ENCODE data around the gene TECPR2. TPM values are rescaled to one million over a fixed set of nuclear protein-coding genes. Genes with fewer than 3 reads are reported as not detected.

TECPR2 gene
- total and polyA plus RNA-seq, 2 of the 13 experiments (the other 11 are each of a cell fraction or from before 2014, with no cell fraction given) = 3.5 to 5.7 TPM

- TF ChIP-seq ZNF749 (CRISPR knock-in tag; IDR thresholded peaks at IDR 0.05; ENCODE audit: borderline replicate concordance) (peak; percentile 60; the same call in 1 of the 2 replicates), MTF1 (CRISPR knock-in tag; IDR thresholded peaks at IDR 0.05) (no peak), ZNF747 (CRISPR knock-in tag; IDR thresholded peaks at IDR 0.05; ENCODE audit: borderline replicate concordance) (no peak), AHR (CRISPR knock-in tag; IDR thresholded peaks at IDR 0.05) (no peak), ZNF720 (CRISPR knock-in tag; IDR thresholded peaks at IDR 0.05) (no peak), FOXM1 (CRISPR knock-in tag; IDR thresholded peaks at IDR 0.05) (0 out of 2 replicates have a peak, but pooled peaks have one; percentile 32), HHEX (CRISPR knock-in tag; IDR thresholded peaks at IDR 0.05) (no peak), ZC3H4 (CRISPR knock-in tag; IDR thresholded peaks at IDR 0.05; ENCODE audit: borderline replicate concordance) (no peak), TOPORS (CRISPR knock-in tag; IDR thresholded peaks at IDR 0.05) (no peak), BHLHE40 (IDR thresholded peaks at IDR 0.05; ENCODE audit: low read length) (no peak), BATF2 (CRISPR knock-in tag; IDR thresholded peaks at IDR 0.05) (no peak), HNF4G (IDR thresholded peaks at IDR 0.05; ENCODE audit: borderline replicate concordance, low read depth, low read length) (no peak), HNF4G (CRISPR knock-in tag; IDR thresholded peaks at IDR 0.05; ENCODE audit: borderline replicate concordance, low read depth) (no peak), MZF1 (CRISPR knock-in tag; IDR thresholded peaks at IDR 0.05; ENCODE audit: borderline replicate concordance) (no peak), ZNF841 (CRISPR knock-in tag; IDR thresholded peaks at IDR 0.05; ENCODE audit: borderline replicate concordance) (no peak), BRCA1 (CRISPR knock-in tag; IDR thresholded peaks at IDR 0.05) (no peak), ZNF101 (CRISPR knock-in tag; IDR thresholded peaks at IDR 0.05; ENCODE audit: borderline replicate concordance, low read depth) (no peak), ZNF670 (CRISPR knock-in tag; IDR thresholded peaks at IDR 0.05; ENCODE audit: borderline replicate concordance) (no peak), TEAD2 (CRISPR knock-in tag; IDR thresholded peaks at IDR 0.05) (no peak), KDM5B (CRISPR knock-in tag; IDR thresholded peaks at IDR 0.05; ENCODE audit: borderline replicate concordance) (peak; percentile 73; the same call in 1 of the 2 replicates), ZNF557 (CRISPR knock-in tag; IDR thresholded peaks at IDR 0.05) (0 out of 2 replicates have a peak, but pooled peaks have one; percentile 42), ESRRA (CRISPR knock-in tag; IDR thresholded peaks at IDR 0.05; ENCODE audit: low read depth) (peak; percentile 62), SOX5 (CRISPR knock-in tag; IDR thresholded peaks at IDR 0.05; ENCODE audit: borderline replicate concordance) (no peak)
- TF ChIP-seq, protein P1, sequence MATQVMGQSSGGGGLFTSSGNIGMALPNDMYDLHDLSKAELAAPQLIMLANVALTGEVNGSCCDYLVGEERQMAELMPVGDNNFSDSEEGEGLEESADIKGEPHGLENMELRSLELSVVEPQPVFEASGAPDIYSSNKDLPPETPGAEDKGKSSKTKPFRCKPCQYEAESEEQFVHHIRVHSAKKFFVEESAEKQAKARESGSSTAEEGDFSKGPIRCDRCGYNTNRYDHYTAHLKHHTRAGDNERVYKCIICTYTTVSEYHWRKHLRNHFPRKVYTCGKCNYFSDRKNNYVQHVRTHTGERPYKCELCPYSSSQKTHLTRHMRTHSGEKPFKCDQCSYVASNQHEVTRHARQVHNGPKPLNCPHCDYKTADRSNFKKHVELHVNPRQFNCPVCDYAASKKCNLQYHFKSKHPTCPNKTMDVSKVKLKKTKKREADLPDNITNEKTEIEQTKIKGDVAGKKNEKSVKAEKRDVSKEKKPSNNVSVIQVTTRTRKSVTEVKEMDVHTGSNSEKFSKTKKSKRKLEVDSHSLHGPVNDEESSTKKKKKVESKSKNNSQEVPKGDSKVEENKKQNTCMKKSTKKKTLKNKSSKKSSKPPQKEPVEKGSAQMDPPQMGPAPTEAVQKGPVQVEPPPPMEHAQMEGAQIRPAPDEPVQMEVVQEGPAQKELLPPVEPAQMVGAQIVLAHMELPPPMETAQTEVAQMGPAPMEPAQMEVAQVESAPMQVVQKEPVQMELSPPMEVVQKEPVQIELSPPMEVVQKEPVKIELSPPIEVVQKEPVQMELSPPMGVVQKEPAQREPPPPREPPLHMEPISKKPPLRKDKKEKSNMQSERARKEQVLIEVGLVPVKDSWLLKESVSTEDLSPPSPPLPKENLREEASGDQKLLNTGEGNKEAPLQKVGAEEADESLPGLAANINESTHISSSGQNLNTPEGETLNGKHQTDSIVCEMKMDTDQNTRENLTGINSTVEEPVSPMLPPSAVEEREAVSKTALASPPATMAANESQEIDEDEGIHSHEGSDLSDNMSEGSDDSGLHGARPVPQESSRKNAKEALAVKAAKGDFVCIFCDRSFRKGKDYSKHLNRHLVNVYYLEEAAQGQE (IDR thresholded peaks at IDR 0.05; ENCODE audit: borderline replicate concordance in 1 of 2, low read depth in 1 of 2, low read length in 2 of 2) = no peak
- TF ChIP-seq, protein P2, sequence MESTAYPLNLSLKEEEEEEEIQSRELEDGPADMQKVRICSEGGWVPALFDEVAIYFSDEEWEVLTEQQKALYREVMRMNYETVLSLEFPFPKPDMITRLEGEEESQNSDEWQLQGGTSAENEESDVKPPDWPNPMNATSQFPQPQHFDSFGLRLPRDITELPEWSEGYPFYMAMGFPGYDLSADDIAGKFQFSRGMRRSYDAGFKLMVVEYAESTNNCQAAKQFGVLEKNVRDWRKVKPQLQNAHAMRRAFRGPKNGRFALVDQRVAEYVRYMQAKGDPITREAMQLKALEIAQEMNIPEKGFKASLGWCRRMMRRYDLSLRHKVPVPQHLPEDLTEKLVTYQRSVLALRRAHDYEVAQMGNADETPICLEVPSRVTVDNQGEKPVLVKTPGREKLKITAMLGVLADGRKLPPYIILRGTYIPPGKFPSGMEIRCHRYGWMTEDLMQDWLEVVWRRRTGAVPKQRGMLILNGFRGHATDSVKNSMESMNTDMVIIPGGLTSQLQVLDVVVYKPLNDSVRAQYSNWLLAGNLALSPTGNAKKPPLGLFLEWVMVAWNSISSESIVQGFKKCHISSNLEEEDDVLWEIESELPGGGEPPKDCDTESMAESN (CRISPR knock-in tag; conservative IDR thresholded peaks at IDR 0.05) = no peak
These were observed 154.0 kb downstream of the TECPR2 start (continued) for GRCh38 chr14:102516531-102517391.
